Stimulated activated CD8-positive, alpha-beta memory T cell treated with anti-CD3 and anti-CD28 coated beads, Interleukin-7, amount 100 ng/mL, for 24 hours (primary cell): ENCODE data around the gene ARHGAP33.
"Not testable (repeated sequence)": the region's sequence is repeated elsewhere in the genome, so short reads cannot be mapped to it uniquely, and the experiment has no call there.

Experiments
- DNase-seq: peaks from one replicate; pipeline ENCODE4 v3.0.0-alpha.2; 2020; ENCODE audit warnings: low read depth

Gene ARHGAP33

GRCh38 chr19:35832054-35832453 lies 56.7 kb downstream of the ARHGAP33 start:
- DNase-seq, result no peak

GRCh38 chr19:35833972-35834371 lies 58.6 kb downstream of the ARHGAP33 start:
- no peak for DNase-seq

GRCh38 chr19:35836096-35836495 lies 60.7 kb downstream of the ARHGAP33 start:
- DNase-seq, result not testable (repeated sequence)
